ENCODE results near the gene PROSER3.

Gene PROSER3

DNA sequence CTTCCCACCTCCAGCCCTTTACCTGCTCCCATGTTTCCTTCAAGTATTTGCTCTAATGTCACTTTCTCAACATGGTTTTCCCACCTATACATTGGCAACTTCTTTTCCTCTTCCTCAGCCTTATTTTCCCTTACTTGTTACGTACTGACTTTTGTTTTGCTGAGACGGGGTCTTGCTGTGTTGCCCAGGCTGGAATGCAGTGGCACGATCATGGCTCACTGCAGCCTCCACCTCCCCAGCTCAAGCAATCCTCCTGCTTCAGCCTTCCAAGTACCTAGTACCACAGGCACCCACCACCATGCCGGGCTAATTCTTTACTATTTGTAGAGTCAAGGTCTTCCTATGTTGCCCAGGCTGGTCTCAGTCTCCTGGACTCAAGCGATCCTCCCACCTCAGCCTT, 49.7 kb downstream of the PROSER3 start:
- TF ChIP-seq POLR2AphosphoS5 (IDR thresholded peaks at IDR 0.05; ENCODE audit: low read depth) = no peak
- TF ChIP-seq, protein P1, sequence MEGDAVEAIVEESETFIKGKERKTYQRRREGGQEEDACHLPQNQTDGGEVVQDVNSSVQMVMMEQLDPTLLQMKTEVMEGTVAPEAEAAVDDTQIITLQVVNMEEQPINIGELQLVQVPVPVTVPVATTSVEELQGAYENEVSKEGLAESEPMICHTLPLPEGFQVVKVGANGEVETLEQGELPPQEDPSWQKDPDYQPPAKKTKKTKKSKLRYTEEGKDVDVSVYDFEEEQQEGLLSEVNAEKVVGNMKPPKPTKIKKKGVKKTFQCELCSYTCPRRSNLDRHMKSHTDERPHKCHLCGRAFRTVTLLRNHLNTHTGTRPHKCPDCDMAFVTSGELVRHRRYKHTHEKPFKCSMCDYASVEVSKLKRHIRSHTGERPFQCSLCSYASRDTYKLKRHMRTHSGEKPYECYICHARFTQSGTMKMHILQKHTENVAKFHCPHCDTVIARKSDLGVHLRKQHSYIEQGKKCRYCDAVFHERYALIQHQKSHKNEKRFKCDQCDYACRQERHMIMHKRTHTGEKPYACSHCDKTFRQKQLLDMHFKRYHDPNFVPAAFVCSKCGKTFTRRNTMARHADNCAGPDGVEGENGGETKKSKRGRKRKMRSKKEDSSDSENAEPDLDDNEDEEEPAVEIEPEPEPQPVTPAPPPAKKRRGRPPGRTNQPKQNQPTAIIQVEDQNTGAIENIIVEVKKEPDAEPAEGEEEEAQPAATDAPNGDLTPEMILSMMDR (IDR thresholded peaks at IDR 0.05; ENCODE audit: insufficient read depth, low read length) = no peak
- TF ChIP-seq, protein P2, sequence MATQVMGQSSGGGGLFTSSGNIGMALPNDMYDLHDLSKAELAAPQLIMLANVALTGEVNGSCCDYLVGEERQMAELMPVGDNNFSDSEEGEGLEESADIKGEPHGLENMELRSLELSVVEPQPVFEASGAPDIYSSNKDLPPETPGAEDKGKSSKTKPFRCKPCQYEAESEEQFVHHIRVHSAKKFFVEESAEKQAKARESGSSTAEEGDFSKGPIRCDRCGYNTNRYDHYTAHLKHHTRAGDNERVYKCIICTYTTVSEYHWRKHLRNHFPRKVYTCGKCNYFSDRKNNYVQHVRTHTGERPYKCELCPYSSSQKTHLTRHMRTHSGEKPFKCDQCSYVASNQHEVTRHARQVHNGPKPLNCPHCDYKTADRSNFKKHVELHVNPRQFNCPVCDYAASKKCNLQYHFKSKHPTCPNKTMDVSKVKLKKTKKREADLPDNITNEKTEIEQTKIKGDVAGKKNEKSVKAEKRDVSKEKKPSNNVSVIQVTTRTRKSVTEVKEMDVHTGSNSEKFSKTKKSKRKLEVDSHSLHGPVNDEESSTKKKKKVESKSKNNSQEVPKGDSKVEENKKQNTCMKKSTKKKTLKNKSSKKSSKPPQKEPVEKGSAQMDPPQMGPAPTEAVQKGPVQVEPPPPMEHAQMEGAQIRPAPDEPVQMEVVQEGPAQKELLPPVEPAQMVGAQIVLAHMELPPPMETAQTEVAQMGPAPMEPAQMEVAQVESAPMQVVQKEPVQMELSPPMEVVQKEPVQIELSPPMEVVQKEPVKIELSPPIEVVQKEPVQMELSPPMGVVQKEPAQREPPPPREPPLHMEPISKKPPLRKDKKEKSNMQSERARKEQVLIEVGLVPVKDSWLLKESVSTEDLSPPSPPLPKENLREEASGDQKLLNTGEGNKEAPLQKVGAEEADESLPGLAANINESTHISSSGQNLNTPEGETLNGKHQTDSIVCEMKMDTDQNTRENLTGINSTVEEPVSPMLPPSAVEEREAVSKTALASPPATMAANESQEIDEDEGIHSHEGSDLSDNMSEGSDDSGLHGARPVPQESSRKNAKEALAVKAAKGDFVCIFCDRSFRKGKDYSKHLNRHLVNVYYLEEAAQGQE (IDR thresholded peaks at IDR 0.05; ENCODE audit: insufficient replicate concordance, low read depth) = no peak
- TF ChIP-seq SPI1 (IDR thresholded peaks at IDR 0.05; ENCODE audit: borderline replicate concordance, low read depth) = no peak
- no peak for TF ChIP-seq GABPA (IDR thresholded peaks at IDR 0.05; ENCODE audit: low read depth)

DNA sequence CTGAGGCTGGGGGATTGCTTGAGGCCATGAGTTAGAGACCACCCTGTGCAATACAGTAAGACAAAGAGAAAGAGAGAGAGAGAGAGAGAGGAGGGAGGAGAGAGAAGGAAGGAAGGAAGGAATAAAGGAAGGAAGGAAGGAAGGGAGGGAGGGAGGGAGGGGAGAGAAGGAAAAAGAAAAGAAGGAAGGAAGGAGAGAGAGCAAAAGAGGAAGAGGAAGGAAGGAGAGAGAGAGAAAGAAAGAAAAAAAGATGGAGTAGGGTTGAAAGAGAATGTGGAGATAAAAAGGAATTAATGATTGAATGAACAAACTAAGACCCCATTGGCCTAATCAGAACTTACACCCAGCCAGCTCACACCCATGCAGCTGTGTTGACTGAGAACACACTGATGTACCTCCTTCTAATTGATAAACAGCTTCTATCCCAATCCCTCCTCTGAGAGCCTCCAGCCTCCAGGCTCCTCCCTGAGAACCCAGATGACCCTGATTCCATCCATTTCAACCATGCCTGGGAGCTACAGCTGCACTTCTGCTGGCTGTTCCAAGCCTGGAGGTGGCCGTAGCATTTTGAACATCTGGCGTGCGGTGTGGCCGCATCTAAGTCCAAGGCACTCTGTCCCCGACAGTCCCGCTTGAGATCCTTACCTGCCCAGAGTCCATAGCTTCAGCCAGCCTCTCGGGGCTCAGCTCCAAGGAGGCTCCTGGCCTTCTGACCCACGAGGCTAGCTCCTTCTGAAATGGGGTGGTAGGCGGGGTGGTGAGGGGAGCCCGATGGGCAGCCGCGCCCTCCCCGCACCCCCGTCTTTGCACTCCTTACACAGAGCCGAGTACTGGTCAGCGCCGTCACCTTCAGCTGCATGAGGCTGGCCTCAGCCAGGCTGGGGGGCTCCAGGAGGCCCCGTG, 53.6 kb downstream of the PROSER3 start:
- no peak for DNase-seq (ENCODE audit: low read depth in 1 of 2, low spot score in 1 of 2)
- TF ChIP-seq, protein P1 (IDR thresholded peaks at IDR 0.05; ENCODE audit: insufficient read depth, low read length) = no peak
- TF ChIP-seq POLR2AphosphoS5 (IDR thresholded peaks at IDR 0.05; ENCODE audit: low read depth) = no peak
- TF ChIP-seq, protein P2 (IDR thresholded peaks at IDR 0.05; ENCODE audit: insufficient replicate concordance, low read depth) = no peak
- TF ChIP-seq GABPA (IDR thresholded peaks at IDR 0.05; ENCODE audit: low read depth) = no peak
- TF ChIP-seq SPI1 (IDR thresholded peaks at IDR 0.05; ENCODE audit: borderline replicate concordance, low read depth) = no peak
- H3K4me3 ChIP-seq (replicated peaks; ENCODE audit: insufficient read depth, low read length) = no peak overlapping the region
- H3K27me3 ChIP-seq (ENCODE audit: insufficient read depth, poor library complexity, severe bottlenecking) = no peaks in the 10 kb centered on the region
- no peak overlapping the region for H3K27ac ChIP-seq (replicated peaks)

More for the DNA sequence above, 49.7 kb downstream of the PROSER3 start:
- no peak overlapping the region for H3K27ac ChIP-seq (replicated peaks)
- DNase-seq (ENCODE audit: low read depth in 1 of 2, low spot score in 1 of 2) = no peak
- no peaks in the 10 kb centered on the region for H3K27me3 ChIP-seq (ENCODE audit: insufficient read depth, poor library complexity, severe bottlenecking)
- H3K4me3 ChIP-seq (replicated peaks; ENCODE audit: insufficient read depth, low read length) = no peak overlapping the region

DNA sequence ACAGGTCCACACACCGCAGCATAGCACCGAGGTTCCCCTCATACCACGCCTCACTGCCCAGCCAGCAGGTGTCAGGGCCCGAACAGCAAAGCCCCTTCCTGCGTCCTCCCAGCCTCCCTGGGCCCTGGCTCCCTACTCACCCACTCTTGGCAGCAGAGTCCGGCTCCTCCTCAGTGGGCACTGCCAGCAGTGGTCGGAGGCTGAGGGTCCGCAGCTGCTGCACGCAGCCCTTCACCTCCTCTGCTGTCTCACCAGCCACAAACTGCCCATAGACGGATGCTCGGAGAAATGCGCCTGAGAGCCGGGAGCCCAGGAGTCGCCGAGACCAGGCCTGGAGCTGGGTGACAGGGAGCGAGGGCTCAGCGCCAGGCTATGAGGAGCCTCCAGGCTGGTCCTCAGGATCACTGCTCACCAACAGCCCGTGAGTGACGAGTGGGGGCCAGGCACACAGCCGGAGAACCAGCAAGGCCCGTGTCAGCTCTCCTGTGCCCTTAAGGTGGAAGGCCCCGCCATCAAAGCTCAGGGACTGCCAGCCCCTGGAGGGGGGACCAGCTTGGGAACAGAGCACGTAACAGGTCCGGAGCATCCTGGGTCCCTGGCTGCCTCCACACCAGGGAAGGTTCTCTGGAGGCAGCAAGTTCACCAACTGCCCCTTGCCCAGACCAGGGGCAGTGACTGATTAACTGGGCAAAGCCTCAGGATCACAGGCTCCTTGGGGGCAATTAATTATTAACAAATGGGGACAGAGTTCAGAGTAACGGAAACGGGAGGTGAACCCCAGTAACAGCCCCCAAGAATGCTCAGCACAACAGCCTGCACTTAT, 54.5 kb downstream of the PROSER3 start, which contains the start of gene PRODH2:
PRODH2 (minus strand) TSS at position 626 of the 823 bp plus-strand sequence; CDS start at position 586, 40 bp downstream.
- Histone ChIP-seq H3K27ac (replicated peaks) (no peak within 1 kb of the TSS), H3K27me3 (ENCODE audit: insufficient read depth, poor library complexity, severe bottlenecking) (no peaks in the 10 kb centered on the region), H3K4me3 (replicated peaks; ENCODE audit: insufficient read depth, low read length) (no peak within 1 kb of the TSS)
- no peak for DNase-seq (ENCODE audit: low read depth in 1 of 2, low spot score in 1 of 2)
- TF ChIP-seq POLR2AphosphoS5 (IDR thresholded peaks at IDR 0.05; ENCODE audit: low read depth) (no peak), SPI1 (IDR thresholded peaks at IDR 0.05; ENCODE audit: borderline replicate concordance, low read depth) (no peak), GABPA (IDR thresholded peaks at IDR 0.05; ENCODE audit: low read depth) (no peak)
- TF ChIP-seq, protein P2 (IDR thresholded peaks at IDR 0.05; ENCODE audit: insufficient replicate concordance, low read depth) = no peak
- TF ChIP-seq, protein P1 (IDR thresholded peaks at IDR 0.05; ENCODE audit: insufficient read depth, low read length) = no peak
